GM19452 (cell line): ENCODE measurements around the gene RALB.
A peak's percentile ranks its signal among the peaks of the same experiment; 100 is the strongest.
"Not testable (repeated sequence)": the region's sequence is repeated elsewhere in the genome, so short reads cannot be mapped to it uniquely, and the experiment has no call there.

ENCODE experiments used
- ATAC-seq: cut with Tn5 transposase; IDR thresholded peaks from one replicate; pipeline ENCODE4 v1.9.1; 2021; ENCODE audit not compliant: unreplicated experiment

The RALB gene

GRCh38 chr2:120291401-120292311 is 39.0 kb downstream of the RALB start:
- ATAC-seq: no peak

- ATAC-seq: peak; percentile 42
Measured at GRCh38 chr2:120293096-120294007, 40.7 kb downstream of the RALB start.

- ATAC-seq: peak; percentile 93
Measured at GRCh38 chr2:120294008-120294340, 41.3 kb downstream of the RALB start.

- ATAC-seq: no peak
Measured at GRCh38 chr2:120298173-120298835, 45.7 kb downstream of the RALB start.

GRCh38 chr2:120299004-120299403 is 46.4 kb downstream of the RALB start:
- no peak for ATAC-seq

GRCh38 chr2:120299561-120299960 is 46.9 kb downstream of the RALB start:
- ATAC-seq: no peak

- no peak for ATAC-seq
Measured at GRCh38 chr2:120300385-120300784, 47.7 kb downstream of the RALB start.

GRCh38 chr2:120301284-120301683 is 48.6 kb downstream of the RALB start:
- ATAC-seq: no peak

GRCh38 chr2:120302301-120302700 is 49.6 kb downstream of the RALB start:
- no peak for ATAC-seq

- ATAC-seq: no peak
Measured at GRCh38 chr2:120303177-120303576, 50.5 kb downstream of the RALB start.

GRCh38 chr2:120305296-120305695 is 52.6 kb downstream of the RALB start:
- no peak for ATAC-seq

GRCh38 chr2:120305937-120306490 is 53.4 kb downstream of the RALB start:
- ATAC-seq: no peak

GRCh38 chr2:120307482-120307881 is 54.8 kb downstream of the RALB start:
- no peak for ATAC-seq

GRCh38 chr2:120308038-120308910 is 55.6 kb downstream of the RALB start:
- ATAC-seq: no peak

GRCh38 chr2:120310136-120310535 is 57.5 kb downstream of the RALB start:
- ATAC-seq: peak; percentile 36

- not testable (repeated sequence) for ATAC-seq
Measured at GRCh38 chr2:120310841-120311240, 58.2 kb downstream of the RALB start.

GRCh38 chr2:120312076-120312475 is 59.4 kb downstream of the RALB start:
- no peak for ATAC-seq

GRCh38 chr2:120312860-120313694 is 60.4 kb downstream of the RALB start:
- peak; percentile 54 for ATAC-seq
